ENCODE results near the gene LRIT2.
"Not testable (repeated sequence)": the region's sequence is repeated elsewhere in the genome, so short reads cannot be mapped to it uniquely, and the experiment has no call there.

The LRIT2 gene

DNA sequence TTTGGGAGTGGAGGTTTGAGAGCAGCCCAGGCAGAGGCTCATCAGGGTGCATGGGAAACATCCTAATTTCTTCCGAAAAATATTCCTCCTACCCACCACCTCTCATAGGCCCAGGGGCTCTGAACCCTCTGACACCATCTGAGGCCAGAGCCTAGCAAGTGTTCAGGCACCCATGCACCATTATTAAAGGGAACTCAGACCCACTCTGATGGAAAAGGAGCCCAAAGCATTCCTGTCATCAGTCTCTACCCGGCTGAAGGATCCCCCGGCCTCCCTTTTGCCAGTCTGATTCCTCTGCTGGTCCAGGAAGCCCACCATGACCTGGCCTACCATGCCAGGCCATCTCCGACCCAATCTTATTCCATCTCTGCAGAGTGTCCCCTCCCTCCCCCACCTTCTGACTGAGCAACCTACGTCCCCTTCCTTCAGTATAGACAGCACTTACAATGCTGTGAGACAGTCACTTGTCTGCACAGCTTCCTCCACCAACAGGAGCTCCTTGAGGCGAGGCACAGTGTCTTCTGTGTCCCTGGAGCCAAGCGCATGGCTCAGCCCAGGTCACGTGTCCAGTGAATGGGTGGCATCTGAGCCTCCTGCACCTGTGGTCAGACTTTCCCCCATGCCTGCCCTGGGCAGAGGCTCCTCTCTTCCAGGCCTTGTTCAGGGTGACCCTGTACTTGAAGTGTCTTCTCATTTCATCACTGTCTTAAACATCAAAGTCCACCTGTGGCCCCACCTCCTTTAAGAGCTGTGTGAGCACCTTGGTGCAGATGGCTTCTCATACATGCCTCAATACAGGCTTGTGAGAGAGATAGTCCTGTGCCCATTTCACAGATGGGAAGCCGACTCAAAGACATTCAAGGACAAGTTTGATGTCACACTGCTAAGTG is 52.6 kb downstream of the LRIT2 start:
- no peak overlapping the region for H3K4me3 ChIP-seq (ENCODE audit: low read depth, low read length)
- TF ChIP-seq, protein P1, sequence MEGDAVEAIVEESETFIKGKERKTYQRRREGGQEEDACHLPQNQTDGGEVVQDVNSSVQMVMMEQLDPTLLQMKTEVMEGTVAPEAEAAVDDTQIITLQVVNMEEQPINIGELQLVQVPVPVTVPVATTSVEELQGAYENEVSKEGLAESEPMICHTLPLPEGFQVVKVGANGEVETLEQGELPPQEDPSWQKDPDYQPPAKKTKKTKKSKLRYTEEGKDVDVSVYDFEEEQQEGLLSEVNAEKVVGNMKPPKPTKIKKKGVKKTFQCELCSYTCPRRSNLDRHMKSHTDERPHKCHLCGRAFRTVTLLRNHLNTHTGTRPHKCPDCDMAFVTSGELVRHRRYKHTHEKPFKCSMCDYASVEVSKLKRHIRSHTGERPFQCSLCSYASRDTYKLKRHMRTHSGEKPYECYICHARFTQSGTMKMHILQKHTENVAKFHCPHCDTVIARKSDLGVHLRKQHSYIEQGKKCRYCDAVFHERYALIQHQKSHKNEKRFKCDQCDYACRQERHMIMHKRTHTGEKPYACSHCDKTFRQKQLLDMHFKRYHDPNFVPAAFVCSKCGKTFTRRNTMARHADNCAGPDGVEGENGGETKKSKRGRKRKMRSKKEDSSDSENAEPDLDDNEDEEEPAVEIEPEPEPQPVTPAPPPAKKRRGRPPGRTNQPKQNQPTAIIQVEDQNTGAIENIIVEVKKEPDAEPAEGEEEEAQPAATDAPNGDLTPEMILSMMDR (IDR thresholded peaks at IDR 0.05; ENCODE audit: control insufficient read depth, extremely low read depth, insufficient read depth), result no peak
- no peak for DNase-seq (ENCODE audit: low read depth)

DNA sequence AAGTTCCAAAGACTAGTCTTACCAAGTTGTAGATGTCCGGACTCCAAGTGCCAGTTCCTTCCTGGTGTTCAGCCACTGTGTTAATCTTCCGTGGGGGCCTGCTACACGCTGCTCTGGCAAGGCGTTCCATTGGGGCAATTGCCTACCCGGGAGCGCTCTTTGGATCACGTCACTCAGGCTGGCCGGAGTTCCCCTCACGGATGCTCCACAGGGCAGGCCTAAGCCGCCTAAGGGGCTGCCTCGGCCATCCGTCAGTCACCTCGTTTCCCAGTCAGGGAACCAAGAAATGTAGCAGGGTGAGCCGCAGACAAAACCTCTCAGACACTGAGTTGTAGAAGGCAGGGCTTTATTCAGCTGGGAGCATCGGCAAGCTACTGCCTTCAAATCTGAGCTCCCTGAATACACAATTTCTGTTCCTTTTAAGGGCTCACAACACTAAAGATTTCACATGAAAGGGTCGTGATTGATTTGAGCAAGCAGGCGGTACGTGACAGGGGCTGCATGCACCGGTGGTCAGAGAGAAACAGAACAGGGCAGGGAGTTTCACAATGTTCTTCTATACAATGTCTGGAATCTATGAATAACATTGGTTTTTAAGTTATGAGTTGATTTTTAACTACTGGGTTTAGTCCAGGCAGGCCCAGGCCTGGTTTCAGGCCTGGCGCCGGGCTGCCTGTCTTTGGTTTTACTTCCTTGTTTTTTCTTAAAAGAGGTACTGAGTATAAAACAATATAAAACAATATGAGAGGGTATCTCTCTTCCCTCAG is 53.5 kb downstream of the LRIT2 start:
- not testable (repeated sequence) for DNase-seq (ENCODE audit: low read depth); H3K4me3 ChIP-seq (ENCODE audit: low read depth, low read length)

DNA sequence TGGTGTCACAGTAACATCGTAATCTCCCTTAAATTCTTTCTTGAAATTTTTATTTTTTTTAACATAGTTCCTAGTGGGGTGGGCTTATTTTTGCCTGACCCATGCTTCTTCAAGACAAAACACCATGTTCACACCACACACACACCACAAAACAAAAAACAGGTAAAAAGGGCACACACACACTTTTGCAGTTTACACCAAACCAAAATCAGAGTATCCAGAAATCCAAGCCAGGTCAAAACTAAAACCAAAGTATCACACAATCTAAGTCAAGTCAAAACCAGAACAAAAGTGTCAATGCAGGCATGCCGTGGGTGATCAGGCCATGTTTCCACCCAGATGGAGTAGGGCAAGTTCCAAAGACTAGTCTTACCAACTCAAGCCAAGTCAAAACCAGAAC is 54.1 kb downstream of the LRIT2 start:
- DNase-seq (ENCODE audit: low read depth); H3K4me3 ChIP-seq (ENCODE audit: low read depth, low read length): not testable (repeated sequence)
